ENCODE data around the gene CD2AP. TPM values are rescaled to one million over a fixed set of nuclear protein-coding genes. Genes with fewer than 3 reads are reported as not detected.

The CD2AP gene
- polyA plus RNA-seq, 1 experiment = 2.2 TPM

DNA sequence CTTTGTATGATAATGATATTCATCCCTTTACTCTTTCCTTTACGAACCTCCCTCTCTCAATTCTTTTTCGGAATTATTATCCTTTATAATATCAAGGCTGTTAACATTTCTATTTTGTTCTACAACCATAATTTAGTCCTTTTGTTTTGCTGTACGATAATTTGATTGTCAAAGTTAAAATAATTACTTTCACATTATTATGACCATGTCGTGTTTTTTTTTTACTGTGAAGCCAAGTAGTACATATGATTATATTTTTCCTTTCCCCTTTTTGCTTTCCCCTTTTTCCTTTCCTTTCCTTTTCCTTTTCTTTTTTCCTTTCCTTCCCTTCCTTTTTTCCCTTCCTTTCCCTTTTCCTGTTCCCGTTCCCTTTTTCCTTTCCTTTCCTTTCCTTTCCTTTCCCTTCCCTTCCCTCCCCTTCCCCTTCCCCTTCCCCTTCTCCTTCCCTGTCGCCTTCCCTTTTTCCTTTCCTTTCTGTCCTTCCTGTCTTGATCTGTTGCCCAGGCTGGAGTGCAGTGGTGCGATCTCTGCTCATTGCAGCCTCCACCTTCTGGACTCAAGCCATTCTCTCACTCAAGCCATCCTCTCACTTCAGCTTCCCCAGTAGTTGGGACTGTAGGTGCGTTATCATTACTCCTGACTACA lies 19.5 kb downstream of the CD2AP start:
- TF ChIP-seq, protein P1, sequence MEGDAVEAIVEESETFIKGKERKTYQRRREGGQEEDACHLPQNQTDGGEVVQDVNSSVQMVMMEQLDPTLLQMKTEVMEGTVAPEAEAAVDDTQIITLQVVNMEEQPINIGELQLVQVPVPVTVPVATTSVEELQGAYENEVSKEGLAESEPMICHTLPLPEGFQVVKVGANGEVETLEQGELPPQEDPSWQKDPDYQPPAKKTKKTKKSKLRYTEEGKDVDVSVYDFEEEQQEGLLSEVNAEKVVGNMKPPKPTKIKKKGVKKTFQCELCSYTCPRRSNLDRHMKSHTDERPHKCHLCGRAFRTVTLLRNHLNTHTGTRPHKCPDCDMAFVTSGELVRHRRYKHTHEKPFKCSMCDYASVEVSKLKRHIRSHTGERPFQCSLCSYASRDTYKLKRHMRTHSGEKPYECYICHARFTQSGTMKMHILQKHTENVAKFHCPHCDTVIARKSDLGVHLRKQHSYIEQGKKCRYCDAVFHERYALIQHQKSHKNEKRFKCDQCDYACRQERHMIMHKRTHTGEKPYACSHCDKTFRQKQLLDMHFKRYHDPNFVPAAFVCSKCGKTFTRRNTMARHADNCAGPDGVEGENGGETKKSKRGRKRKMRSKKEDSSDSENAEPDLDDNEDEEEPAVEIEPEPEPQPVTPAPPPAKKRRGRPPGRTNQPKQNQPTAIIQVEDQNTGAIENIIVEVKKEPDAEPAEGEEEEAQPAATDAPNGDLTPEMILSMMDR (IDR thresholded peaks at IDR 0.05; ENCODE audit: insufficient read depth, low read depth, low read length) = no peak
- Histone ChIP-seq H3K36me3 (ENCODE audit: control insufficient read depth, insufficient read depth, low read length) (no peaks in the 10 kb centered on the region), H3K4me3 (ENCODE audit: low read depth, low read length) (no peak overlapping the region), H3K27me3 (ENCODE audit: control insufficient read depth, insufficient read depth, low read length) (no peaks in the 10 kb centered on the region)
- no peak for DNase-seq (ENCODE audit: low read depth)
- ChIA-PET POLR2A (no interaction called here), CTCF (interaction anchor here (0.6 kb wide), 2 partner anchors 106 to 662 kb away, joined by 3 read pairs; no protein-coding TSS in a partner anchor)

DNA sequence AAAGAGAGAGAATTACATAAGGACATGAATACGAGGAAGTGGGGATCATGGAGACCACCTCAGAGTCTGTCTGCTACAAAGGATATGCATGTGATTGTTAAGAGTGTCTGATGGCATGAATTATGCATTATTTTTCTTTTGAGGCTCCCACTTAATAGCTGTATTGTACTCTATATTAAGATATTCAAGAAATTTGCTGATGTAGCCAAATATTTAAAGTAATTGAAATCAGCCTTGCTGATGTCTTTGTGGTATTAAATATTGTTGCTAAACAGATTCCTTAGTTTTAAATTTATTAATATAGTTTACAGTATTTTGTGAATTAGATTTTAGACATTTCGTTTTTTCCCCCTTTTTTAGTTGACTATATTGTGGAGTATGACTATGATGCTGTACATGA lies 25.3 kb downstream of the CD2AP start:
- Histone ChIP-seq H3K36me3 (ENCODE audit: control insufficient read depth, insufficient read depth, low read length) (no peaks in the 10 kb centered on the region), H3K27me3 (ENCODE audit: control insufficient read depth, insufficient read depth, low read length) (no peaks in the 10 kb centered on the region), H3K4me3 (ENCODE audit: low read depth, low read length) (no peak overlapping the region)
- POLR2A ChIA-PET = no interaction called here
- TF ChIP-seq, protein P1 (IDR thresholded peaks at IDR 0.05; ENCODE audit: insufficient read depth, low read depth, low read length) = no peak
- DNase-seq (ENCODE audit: low read depth) = no peak
- CTCF ChIA-PET = no interaction called here

DNA sequence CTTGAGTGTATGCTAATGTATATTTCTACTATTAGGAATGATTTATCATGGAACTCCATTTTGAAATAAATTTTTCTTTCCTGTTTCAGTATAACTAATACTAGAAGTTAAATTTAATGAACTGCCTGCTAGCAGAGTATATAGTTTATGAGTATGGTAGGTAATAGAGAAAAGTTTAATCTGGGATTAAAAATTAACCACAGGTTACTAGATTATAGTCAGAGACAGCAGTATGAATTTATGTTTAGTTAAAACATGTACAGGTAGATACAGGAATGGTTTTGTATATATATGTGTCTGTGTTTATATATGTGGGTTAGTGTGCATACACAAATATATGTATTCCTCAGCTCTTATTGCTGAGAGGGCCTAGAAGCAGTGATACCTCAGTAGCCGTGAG lies 32.3 kb downstream of the CD2AP start:
- ChIA-PET POLR2A (no interaction called here), CTCF (no interaction called here)
- H3K36me3 ChIP-seq (ENCODE audit: control insufficient read depth, insufficient read depth, low read length) = no peaks in the 10 kb centered on the region
- DNase-seq (ENCODE audit: low read depth) = no peak
- TF ChIP-seq, protein P1 (IDR thresholded peaks at IDR 0.05; ENCODE audit: insufficient read depth, low read depth, low read length) = no peak
- no peaks in the 10 kb centered on the region for H3K27me3 ChIP-seq (ENCODE audit: control insufficient read depth, insufficient read depth, low read length)
- H3K4me3 ChIP-seq (ENCODE audit: low read depth, low read length) = no peak overlapping the region

DNA sequence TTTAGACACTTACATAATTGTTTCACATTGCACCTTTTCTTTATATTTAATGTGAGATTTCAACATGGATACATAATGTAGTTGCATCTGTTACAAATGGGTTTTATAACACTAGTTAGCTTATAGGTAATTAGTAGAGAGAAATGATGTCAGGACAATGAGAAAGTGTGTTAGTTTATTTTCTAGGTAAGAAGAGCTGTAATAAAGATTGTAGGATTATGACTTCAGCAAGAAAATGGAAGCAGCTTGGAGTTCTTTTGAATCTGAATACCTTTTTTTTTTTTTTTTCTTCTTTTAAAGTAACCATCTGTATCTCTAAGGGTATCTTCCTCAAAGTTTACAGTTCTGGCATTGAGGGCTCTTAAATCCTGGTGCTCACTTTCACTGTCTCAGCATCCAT lies 35.3 kb downstream of the CD2AP start:
- ChIA-PET CTCF (interaction anchor here (0.6 to 1.6 kb wide), 4 partner anchors 11 to 118 kb away, joined by 3 to 7 read pairs (median 4); no protein-coding TSS in a partner anchor), POLR2A (interaction anchor here (0.7 kb wide), 1 partner anchor 14 kb away, joined by 12 read pairs; no protein-coding TSS in a partner anchor)
- no peak overlapping the region for H3K4me3 ChIP-seq (ENCODE audit: low read depth, low read length)
- TF ChIP-seq, protein P1 (IDR thresholded peaks at IDR 0.05; ENCODE audit: insufficient read depth, low read depth, low read length) = no peak
- no peaks in the 10 kb centered on the region for H3K36me3 ChIP-seq (ENCODE audit: control insufficient read depth, insufficient read depth, low read length)
- no peaks in the 10 kb centered on the region for H3K27me3 ChIP-seq (ENCODE audit: control insufficient read depth, insufficient read depth, low read length)
- no peak for DNase-seq (ENCODE audit: low read depth)

DNA sequence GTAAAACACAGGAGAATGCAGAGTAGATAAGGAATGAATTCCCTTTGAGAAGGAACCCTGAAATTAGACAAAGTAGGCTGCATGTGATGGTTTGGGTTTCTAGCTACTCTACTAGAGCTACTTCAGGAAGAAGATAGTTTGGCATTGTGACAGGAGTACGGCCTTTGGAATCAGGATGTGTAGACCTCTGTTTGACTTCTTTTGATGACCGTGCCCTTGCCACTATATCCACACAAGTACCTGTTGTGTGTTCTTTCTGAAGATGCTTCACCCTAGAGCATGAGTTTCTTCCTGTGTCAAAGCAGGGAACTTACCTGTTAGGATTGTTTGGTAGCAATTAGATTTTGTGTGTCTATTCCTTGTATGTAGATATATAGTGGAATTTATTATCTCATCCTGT lies 41.7 kb downstream of the CD2AP start:
- POLR2A ChIA-PET = no interaction called here
- TF ChIP-seq, protein P1 (IDR thresholded peaks at IDR 0.05; ENCODE audit: insufficient read depth, low read depth, low read length) = no peak
- Histone ChIP-seq H3K4me3 (ENCODE audit: low read depth, low read length) (no peak overlapping the region), H3K27me3 (ENCODE audit: control insufficient read depth, insufficient read depth, low read length) (no peaks in the 10 kb centered on the region), H3K36me3 (ENCODE audit: control insufficient read depth, insufficient read depth, low read length) (no peaks in the 10 kb centered on the region)
- no peak for DNase-seq (ENCODE audit: low read depth)
- CTCF ChIA-PET = no interaction called here

Data from BJ (cell line).